ENCODE data around the gene BRD9. TPM values are rescaled to one million over a fixed set of nuclear protein-coding genes. Genes with fewer than 3 reads are reported as not detected.
A peak's percentile ranks its signal among the peaks of the same experiment; 100 is the strongest.
"Not testable (repeated sequence)": the region's sequence is repeated elsewhere in the genome, so short reads cannot be mapped to it uniquely, and the experiment has no call there.

Gene BRD9
- total RNA-seq, 2 donors from 2014 or later: 50.6 to 54.7 TPM

DNA sequence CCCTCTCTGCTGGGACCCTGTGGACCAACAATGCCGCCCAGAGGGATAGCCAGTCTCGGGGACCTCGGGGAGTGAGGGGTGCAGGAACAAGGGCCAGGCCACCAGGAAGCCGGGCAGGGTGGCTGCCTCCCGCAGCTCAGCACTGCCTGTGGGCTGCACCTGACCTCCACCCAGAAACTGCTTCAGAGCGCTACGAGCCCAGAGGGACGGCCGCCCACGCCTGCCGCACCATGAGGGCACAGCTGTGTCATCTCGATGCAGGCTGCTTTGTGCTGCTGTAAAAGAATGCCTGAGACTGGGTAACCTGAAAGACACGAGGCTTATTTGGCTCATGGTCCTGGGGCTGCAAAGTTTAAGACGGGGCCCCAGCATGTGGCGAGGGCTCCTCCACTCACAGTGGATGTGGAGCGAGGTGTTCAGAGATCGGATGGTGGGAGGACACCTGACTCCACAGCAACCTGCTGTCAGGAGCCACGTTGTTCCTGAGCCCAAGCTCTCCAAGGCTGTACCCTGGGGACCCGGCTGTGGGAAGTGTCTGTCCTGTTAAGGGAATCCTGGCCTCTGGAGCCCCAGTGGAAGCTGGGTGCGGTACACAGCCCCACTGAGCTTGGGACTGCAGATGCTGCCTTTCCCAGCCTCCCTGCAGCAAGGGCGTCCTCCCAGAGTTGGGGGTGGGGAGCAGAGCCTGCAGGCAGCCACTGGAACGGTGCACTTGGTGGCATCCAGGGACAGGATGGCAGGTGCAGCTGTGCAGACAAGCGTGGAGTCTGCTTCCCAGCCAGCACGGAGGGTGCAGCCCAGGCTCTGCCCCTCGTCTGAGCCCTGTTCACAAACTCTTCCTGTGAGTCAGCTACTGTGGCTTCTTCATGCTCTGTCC is 30.0 kb downstream of the BRD9 start:
- no peak for DNase-seq
- Mint-ChIP-seq H3K36me3 (ENCODE audit: insufficient read depth in 2 of 2) (no peaks in the 10 kb centered on the region), H3K27me3 (ENCODE audit: low read depth) (no peaks in the 10 kb centered on the region), H3K4me3 (no peak overlapping the region), H3K27ac (no peak overlapping the region), H3K4me1 (ENCODE audit: low read depth) (no peaks in the 10 kb centered on the region), H3K9me3 (no peaks in the 10 kb centered on the region)
- ATAC-seq (replicated peaks in 1 of 2): no peak

DNA sequence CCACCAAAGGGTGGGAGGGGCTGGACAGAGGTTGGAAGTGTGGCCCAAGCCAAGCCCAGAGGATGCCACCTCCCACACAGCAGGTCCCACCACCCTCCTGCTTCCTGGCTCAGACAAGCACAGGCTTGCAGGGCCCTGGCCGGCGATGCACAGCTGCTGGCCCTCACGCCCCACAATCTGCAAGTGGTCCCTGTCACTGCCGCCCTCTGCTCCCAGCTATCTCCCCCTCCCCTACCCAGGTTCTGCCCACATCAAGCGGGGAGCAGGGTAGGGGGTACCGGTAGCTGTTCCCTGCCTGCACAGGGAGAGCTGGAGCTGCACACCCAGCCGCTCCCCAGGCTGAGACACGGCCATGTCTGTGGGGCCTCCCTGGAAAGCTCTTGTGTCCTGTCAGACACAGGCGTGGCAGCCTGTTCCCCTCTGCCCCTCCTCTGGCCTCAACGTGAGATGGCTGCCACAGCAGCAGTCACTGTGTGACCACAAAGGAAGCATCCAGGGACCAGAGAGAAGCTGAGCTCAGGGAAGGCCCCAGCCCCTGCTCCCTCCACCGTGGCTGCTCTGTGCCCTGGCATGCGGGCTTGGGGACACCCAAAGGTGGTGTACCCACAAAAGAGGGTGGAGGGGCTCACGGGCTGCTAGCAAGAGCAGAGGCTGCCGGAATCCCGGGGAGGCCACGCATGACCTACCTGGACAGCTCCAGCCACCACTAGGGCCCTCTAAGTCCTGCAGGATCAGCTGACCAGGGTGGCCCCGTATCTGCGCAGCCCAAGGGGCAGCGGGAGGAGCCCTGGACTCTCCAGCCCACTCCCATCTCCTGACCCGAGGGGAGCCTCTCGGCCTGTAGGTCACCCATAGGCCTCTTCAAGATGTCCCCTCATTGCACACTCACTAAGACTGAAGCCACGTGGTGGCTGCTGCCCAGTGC is 30.9 kb downstream of the BRD9 start:
- no peak overlapping the region for H3K27ac Mint-ChIP-seq
- no peaks in the 10 kb centered on the region for H3K27me3 Mint-ChIP-seq (ENCODE audit: low read depth)
- H3K4me1 Mint-ChIP-seq (ENCODE audit: low read depth): no peaks in the 10 kb centered on the region
- no peaks in the 10 kb centered on the region for H3K9me3 Mint-ChIP-seq
- H3K36me3 Mint-ChIP-seq (ENCODE audit: insufficient read depth in 2 of 2): no peaks in the 10 kb centered on the region
- no peak overlapping the region for H3K4me3 Mint-ChIP-seq
- ATAC-seq (replicated peaks in 1 of 2) (no peak), DNase-seq (no peak)

DNA sequence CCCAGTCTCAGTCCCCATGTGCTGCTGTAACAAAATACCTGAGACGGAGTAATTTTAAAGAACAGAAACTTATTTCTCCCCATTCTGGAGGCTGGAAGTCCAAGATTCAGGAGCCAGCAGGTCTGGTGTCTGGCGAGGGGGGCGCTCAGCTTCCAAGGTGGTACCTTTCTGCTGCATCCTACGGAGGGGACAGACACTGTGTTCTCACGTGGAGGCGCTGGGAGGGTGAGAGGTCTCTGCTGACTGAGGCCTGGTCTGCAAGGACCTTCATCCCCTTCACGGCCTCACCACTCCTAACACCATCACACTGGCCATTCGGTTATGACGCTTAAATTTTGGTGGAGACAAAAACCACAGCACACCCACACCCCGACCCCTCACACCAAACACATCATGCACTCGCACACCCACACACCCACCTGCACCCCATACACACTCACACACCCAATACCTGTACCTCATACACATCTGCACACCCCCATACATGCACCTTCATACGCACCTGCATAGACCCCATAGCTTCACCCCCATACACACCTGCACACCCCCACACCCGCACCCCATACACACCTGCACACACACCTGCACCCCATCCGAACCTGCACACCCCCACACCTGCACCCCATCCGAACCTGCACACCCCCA is 32.0 kb downstream of the BRD9 start:
- no peak overlapping the region for H3K4me3 Mint-ChIP-seq
- no peaks in the 10 kb centered on the region for H3K9me3 Mint-ChIP-seq
- no peaks in the 10 kb centered on the region for H3K4me1 Mint-ChIP-seq (ENCODE audit: low read depth)
- DNase-seq: no peak
- no peak for ATAC-seq (replicated peaks in 1 of 2)
- H3K27me3 Mint-ChIP-seq (ENCODE audit: low read depth): no peaks in the 10 kb centered on the region
- H3K27ac Mint-ChIP-seq: no peak overlapping the region
- H3K36me3 Mint-ChIP-seq (ENCODE audit: insufficient read depth in 2 of 2): no peaks in the 10 kb centered on the region

DNA sequence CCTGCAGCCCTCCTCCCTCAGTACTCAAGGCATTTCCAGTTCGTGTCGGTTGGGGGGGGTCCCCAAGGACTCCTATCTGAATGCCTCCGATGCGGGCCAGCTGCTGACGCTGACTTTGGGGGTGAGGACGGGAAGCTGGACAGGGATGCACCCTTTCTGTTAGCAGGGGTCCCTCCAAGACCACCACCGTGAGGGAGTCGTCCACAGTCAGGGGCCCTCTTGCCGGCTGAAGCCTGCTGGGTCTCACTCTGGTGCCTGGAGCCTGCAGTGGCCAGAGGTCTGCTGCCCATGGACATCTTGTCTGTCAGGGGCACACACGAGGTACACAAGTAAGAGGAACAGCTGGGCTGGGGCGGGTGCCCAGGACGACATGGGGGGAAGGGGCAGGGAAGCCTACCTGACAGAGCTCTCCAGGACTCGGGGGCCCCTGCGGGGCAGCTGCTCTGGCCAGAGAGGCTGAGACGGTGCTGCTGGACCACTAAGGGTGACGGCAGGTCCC is 32.8 kb downstream of the BRD9 start:
- no peak overlapping the region for H3K4me3 Mint-ChIP-seq
- no peaks in the 10 kb centered on the region for H3K36me3 Mint-ChIP-seq (ENCODE audit: insufficient read depth in 2 of 2)
- ATAC-seq (replicated peaks in 1 of 2): no peak
- H3K27me3 Mint-ChIP-seq (ENCODE audit: low read depth): no peaks in the 10 kb centered on the region
- H3K4me1 Mint-ChIP-seq (ENCODE audit: low read depth): no peaks in the 10 kb centered on the region
- H3K9me3 Mint-ChIP-seq: no peaks in the 10 kb centered on the region
- no peak for DNase-seq
- H3K27ac Mint-ChIP-seq: no peak overlapping the region

DNA sequence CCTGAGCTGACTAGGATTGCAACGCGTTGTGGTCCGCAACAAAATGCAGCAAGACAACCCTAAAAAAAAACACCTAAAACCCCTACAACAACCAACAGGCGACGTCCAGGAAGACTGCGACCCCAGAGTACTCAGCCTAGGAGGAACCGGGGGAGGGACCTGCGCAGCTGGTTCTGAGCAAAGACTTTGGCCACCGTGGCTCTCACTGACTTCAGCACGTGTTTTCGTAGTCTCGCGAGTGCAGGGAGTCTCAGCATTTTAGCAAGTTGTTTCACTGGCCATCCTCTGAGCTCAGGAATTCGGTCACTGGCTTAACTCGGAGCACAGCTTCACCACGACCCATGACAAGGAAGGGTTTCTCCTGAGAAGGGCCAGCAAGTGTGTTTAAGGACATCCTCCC is 33.2 kb downstream of the BRD9 start:
- Mint-ChIP-seq H3K27me3 (ENCODE audit: low read depth) (no peaks in the 10 kb centered on the region), H3K27ac (no peak overlapping the region), H3K9me3 (no peaks in the 10 kb centered on the region)

DNA sequence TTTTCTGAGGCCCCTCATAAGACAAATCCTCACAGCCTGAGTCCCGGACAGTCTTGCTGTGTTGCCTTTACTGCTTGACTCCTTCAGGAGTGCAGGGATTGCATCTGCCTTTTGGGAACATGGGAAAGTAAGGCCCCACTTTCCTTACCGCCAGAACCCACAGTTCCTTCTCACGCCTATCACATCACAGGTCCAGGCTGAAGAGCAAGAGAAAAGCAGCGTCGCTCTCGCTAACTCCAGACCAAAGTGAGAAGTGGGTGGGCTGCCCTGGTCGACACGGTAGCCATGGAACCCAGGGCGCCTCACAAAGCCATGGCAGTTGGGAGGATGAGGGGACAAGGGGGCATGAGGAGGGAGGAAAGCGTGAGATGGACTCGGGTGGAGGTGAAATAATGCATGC is 33.9 kb downstream of the BRD9 start:
- DNase-seq: no peak
- H3K27me3 Mint-ChIP-seq (ENCODE audit: low read depth): no peaks in the 10 kb centered on the region
- H3K9me3 Mint-ChIP-seq: no peaks in the 10 kb centered on the region
- no peak for ATAC-seq (replicated peaks in 1 of 2)
- no peaks in the 10 kb centered on the region for H3K4me1 Mint-ChIP-seq (ENCODE audit: low read depth)
- no peak overlapping the region for H3K27ac Mint-ChIP-seq
- H3K36me3 Mint-ChIP-seq (ENCODE audit: insufficient read depth in 2 of 2): no peaks in the 10 kb centered on the region
- H3K4me3 Mint-ChIP-seq: no peak overlapping the region

More for the DNA sequence above, 33.2 kb downstream of the BRD9 start:
- DNase-seq (no peak), ATAC-seq (replicated peaks in 1 of 2) (no peak)
- Mint-ChIP-seq H3K4me1 (ENCODE audit: low read depth) (no peaks in the 10 kb centered on the region), H3K4me3 (no peak overlapping the region), H3K36me3 (ENCODE audit: insufficient read depth in 2 of 2) (no peaks in the 10 kb centered on the region)

DNA sequence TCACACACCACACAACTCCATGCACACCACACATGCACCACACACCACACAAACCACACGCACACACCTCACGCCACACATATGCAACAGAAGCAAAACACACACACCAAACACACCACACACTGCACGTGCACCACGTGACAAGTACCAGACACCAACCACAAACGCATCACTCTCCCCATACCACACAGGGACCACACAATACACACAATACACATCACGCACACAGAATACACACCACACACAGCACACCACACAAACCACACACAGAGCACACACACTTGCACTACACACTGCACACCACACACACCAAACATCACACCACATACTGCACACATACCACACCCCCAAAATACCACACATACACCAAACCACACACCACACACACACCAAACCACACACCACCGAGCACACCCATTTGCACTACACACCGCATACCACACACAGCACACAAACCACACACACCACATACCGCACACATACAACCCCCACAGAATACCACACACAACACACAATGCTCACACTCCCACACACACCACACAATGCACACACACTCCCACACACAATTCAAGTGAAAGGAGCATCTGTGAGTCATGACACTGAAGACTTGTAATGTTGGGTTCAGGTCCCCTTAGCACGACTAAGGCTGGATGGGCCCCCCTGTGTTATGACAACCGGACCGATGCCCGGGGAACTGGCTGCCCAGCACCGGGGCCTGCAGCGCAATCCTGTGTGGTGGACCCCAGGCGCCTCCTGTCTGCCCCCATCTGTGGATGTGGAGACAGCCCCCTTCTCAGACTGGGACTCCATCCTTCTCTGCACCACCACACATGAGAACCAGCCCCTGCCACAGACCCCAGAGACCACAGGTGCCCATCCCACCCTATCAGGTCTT is 35.8 kb downstream of the BRD9 start:
- Mint-ChIP-seq H3K27me3 (ENCODE audit: low read depth) (peaks cover 8% of the 10 kb centered on the region), H3K4me1 (ENCODE audit: low read depth) (no peaks in the 10 kb centered on the region), H3K36me3 (ENCODE audit: insufficient read depth in 2 of 2) (no peaks in the 10 kb centered on the region), H3K27ac (no peak overlapping the region), H3K9me3 (no peaks in the 10 kb centered on the region), H3K4me3 (no peak overlapping the region)
- DNase-seq: peak in 1 of 2 donors; percentile 18
- peak; percentile 37 to 47 for ATAC-seq (replicated peaks in 1 of 2)

DNA sequence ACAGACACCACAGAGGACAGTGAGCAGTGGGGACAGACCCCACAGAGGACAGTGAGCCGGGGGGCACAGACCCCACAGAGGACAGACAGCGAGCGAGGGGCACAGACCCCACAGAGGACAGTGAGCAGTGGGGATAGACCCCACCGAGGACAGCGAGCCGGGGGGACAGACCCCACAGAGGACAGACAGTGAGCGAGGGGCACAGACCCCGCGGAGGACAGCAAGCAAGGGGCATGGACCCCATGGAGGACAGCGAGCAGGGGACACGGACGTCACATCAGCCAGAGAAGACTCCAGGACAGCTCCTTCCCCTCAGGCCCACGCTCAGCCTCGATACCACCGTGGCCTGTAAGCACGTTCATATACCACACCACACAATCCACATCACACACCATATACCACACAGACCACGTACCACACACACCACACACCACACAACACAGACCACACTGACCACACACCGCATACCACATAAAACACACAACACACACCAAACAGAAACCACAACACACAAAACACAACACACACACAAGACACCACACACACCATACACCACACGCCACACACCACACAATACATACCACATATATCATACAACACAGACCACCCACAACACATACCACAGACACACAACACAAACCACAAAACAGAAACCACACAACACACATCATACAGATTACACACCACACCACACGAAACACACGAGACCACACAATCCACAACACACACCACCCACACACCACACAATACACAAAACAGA is 36.6 kb downstream of the BRD9 start:
- H3K4me1 Mint-ChIP-seq (ENCODE audit: low read depth): no peaks in the 10 kb centered on the region
- H3K4me3 Mint-ChIP-seq: no peak overlapping the region
- DNase-seq: peak in 1 of 2 donors; percentile 16
- no peaks in the 10 kb centered on the region for H3K36me3 Mint-ChIP-seq (ENCODE audit: insufficient read depth in 2 of 2)
- no peak overlapping the region for H3K27ac Mint-ChIP-seq
- peak; percentile 29 to 54 for ATAC-seq (replicated peaks in 1 of 2)
- peaks cover 13% of the 10 kb centered on the region for H3K27me3 Mint-ChIP-seq (ENCODE audit: low read depth)
- H3K9me3 Mint-ChIP-seq: no peaks in the 10 kb centered on the region

DNA sequence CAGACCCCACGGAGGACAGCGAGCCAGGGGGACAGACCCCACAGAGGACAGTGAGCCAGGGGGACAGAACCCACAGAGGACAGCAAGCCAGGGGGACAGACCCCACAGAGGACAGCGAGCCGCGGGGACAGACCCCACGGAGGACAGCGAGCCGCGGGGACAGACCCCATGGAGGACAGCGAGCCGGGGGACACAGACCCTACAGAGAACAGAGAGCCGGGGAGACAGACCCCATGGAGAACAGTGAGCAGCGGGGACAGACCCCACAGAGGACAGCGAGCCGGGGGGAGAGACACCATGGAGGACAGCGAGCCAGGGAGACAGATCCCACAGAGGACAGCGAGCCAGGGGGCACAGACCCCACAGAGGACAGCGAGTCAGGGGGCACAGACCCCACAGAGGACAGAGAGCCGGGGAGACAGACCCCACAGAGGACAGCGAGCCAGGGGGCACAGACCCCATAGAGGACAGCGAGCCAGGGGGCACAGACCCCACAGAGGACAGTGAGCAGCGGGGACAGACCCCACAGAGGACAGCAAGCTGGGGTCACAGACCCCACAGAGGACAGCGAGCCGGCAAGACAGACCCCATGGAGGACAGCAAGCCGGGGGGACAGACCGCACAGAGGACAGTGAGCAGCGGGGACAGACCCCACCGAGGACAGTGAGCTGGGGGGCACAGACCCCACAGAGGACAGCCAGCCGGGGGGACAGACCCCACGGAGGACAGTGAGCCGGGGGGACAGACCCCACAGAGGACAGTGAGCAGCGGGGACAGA is 37.4 kb downstream of the BRD9 start:
- H3K27ac Mint-ChIP-seq: no peak overlapping the region
- peaks cover 13% of the 10 kb centered on the region for H3K27me3 Mint-ChIP-seq (ENCODE audit: low read depth)
- no peak for DNase-seq
- no peak for ATAC-seq (replicated peaks in 1 of 2)
- H3K36me3 Mint-ChIP-seq (ENCODE audit: insufficient read depth in 2 of 2): no peaks in the 10 kb centered on the region
- H3K4me3 Mint-ChIP-seq: no peak overlapping the region
- no peaks in the 10 kb centered on the region for H3K9me3 Mint-ChIP-seq
- no peaks in the 10 kb centered on the region for H3K4me1 Mint-ChIP-seq (ENCODE audit: low read depth)

DNA sequence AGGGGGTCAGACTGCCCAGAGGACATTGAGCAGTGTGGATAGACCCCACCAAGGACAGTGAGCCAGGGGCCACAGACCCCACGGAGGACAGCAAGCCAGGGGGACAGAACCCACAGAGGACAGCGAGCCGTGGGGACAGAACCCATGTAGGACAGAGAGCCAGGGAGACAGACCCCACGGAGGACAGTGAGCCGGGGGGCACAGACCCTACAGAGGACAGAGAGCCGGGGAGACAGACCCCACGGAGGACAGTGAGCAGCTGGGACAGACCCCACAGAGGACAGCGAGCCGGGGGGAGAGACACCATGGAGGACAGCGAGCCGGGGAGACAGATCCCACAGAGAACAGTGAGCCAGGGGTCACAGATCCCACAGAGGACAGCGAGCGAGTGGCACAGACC is 38.4 kb downstream of the BRD9 start:
- no peaks in the 10 kb centered on the region for H3K9me3 Mint-ChIP-seq
- peaks cover 13% of the 10 kb centered on the region for H3K27me3 Mint-ChIP-seq (ENCODE audit: low read depth)
- H3K4me1 Mint-ChIP-seq (ENCODE audit: low read depth): no peaks in the 10 kb centered on the region
- no peak for ATAC-seq (replicated peaks in 1 of 2)
- H3K36me3 Mint-ChIP-seq (ENCODE audit: insufficient read depth in 2 of 2): no peaks in the 10 kb centered on the region
- no peak overlapping the region for H3K4me3 Mint-ChIP-seq
- H3K27ac Mint-ChIP-seq: no peak overlapping the region
- DNase-seq: no peak

DNA sequence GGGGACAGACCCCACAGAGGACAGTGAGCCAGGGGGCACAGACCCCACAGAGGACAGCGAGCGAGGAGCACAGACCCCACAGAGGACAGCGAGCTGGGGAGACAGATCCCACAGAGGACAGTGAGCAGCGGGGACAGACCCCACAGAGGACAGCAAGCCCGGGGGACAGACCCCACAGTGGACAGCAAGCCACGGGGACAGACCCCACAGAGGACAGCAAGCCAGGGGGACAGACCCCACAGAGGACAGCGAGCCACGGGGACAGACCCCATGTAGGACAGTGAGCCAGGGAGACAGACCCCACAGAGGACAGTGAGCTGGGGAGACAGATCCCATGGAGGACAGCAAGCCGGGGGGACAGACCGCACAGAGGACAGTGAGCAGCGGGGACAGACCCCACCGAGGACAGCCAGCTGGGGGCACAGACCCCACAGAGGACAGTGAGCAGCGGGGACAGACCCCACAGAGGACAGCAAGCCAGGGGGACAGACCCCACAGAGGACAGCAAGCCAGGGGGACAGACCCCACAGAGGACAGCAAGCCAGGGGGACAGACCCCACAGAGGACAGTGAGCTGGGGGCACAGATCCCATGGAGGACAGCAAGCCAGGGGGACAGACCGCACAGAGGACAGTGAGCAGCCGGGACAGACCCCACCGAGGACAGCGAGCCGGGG is 39.0 kb downstream of the BRD9 start:
- H3K4me3 Mint-ChIP-seq; H3K27ac Mint-ChIP-seq; DNase-seq; H3K4me1 Mint-ChIP-seq (ENCODE audit: low read depth); H3K36me3 Mint-ChIP-seq (ENCODE audit: insufficient read depth in 2 of 2); ATAC-seq (replicated peaks in 1 of 2); H3K9me3 Mint-ChIP-seq: not testable (repeated sequence)
- H3K27me3 Mint-ChIP-seq (ENCODE audit: low read depth): peaks cover 13% of the 10 kb centered on the region

All from activated T-cell treated with anti-CD3 and anti-CD28 coated beads, Interleukin-2, amount 50 U/mL, for 72 hours (primary cell).